ENCODE results near the gene CNNM4.

DNA sequence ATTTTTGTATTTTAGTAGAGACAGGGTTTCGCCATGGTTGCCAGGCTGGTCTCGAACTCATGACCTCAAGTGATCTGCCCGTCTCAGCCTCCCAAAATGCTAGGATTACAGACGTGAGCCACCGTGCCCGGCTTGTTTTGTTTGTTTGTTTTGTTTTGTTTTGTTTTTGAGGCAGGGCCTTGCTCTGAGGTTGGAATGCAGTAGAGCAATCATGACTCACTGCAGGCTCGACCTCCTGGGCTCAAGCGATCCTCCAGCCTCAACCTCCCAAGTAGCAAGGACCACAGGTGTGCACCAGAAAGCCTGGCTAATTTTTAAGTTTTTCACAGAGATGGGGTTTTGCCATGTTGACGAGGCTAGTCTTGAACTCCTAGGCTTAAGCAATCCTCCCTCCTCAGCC lies 8.9 kb upstream of the CNNM4 start:
- TF ChIP-seq GATA3 (IDR thresholded peaks at IDR 0.05; ENCODE audit: low read depth, low read length) (no peak), GATA2 (IDR thresholded peaks at IDR 0.05; ENCODE audit: low read depth, low read length) (no peak)

Measured in SH-SY5Y (cell line).